IMR-90 (cell line): ENCODE results near the gene GLIPR1. TPM values are rescaled to one million over a fixed set of nuclear protein-coding genes. Genes with fewer than 3 reads are reported as not detected.
A peak's percentile ranks its signal among the peaks of the same experiment; 100 is the strongest.

Experiments used
- ATAC-seq: fragments of 200-7000 bp; cut with Tn5 transposase; 2 replicates; pipeline ENCODE4 v1.9.1; 2020; ENCODE audit warnings: low read depth, mild to moderate bottlenecking, moderate library complexity
- BruUV-seq: library from RNA; stranded (reverse); fragments of 400-500 nt; replicated peaks from 2 replicates; lab custom pipeline; 2021; lab: Mats Ljungman, UMichigan
- CTCF ChIA-PET: fragments of 300-600 bp; formaldehyde crosslinking; extraction: SDS; loops from one replicate; lab custom pipeline; 2021; ENCODE audit warnings: antibody characterized with exemption; lab: Yijun Ruan, JAX
- POLR2A ChIA-PET: fragments of 300-600 bp; sonication (Branson Sonifier 250); formaldehyde crosslinking; loops from one replicate; lab custom pipeline; 2022; ENCODE audit warnings: antibody characterized with exemption; ENCODE audit not compliant: unreplicated experiment; lab: Charles Lee
- DNase-seq: peaks from one replicate; pipeline ENCODE4 v3.0.0; 2013
- H2AFZ ChIP-seq: replicated peaks from 2 replicates; pipeline ENCODE3; 2013; ENCODE audit warnings: low read length, mild to moderate bottlenecking; ENCODE audit not compliant: poor library complexity
- H2AK5ac ChIP-seq: 2 replicates; pipeline ENCODE4 v1.6.1; 2013; ENCODE audit warnings: low read depth, low read length, inconsistent platforms
- H2AK9ac ChIP-seq: replicated peaks from 2 replicates; pipeline ENCODE3; 2013; ENCODE audit warnings: mild to moderate bottlenecking, low read depth, low read length, moderate library complexity; ENCODE audit not compliant: poor library complexity
- H2BK120ac ChIP-seq: 2 replicates; pipeline ENCODE4 v1.6.1; 2013; ENCODE audit warnings: low read depth, low read length, inconsistent platforms
- H2BK15ac ChIP-seq: 3 replicates; pipeline ENCODE4 v1.6.1; 2013; ENCODE audit warnings: low read depth, low read length, inconsistent platforms
- H2BK20ac ChIP-seq: 2 replicates; pipeline ENCODE4 v1.6.1; 2013; ENCODE audit warnings: low read depth, mild to moderate bottlenecking, inconsistent platforms, low read length, moderate library complexity
- H2BK5ac ChIP-seq: 2 replicates; pipeline ENCODE4 v1.6.1; 2013; ENCODE audit warnings: mild to moderate bottlenecking, low read depth, low read length, inconsistent platforms; ENCODE audit not compliant: poor library complexity, severe bottlenecking
- H3K14ac ChIP-seq: replicated peaks from 2 replicates; pipeline ENCODE4 v1.6.1; 2013; ENCODE audit warnings: low read depth, low read length, inconsistent platforms
- H3K18ac ChIP-seq: 2 replicates; pipeline ENCODE4 v1.6.1; 2013; ENCODE audit warnings: low read depth, low read length, control low read depth
- H3K23ac ChIP-seq: 2 replicates; pipeline ENCODE4 v1.6.1; 2013; ENCODE audit warnings: low read depth, low read length, inconsistent platforms
- H3K27ac ChIP-seq: 2 replicates; pipeline ENCODE4 v1.5.1; 2013; ENCODE audit warnings: mild to moderate bottlenecking, control low read depth, low read length; ENCODE audit not compliant: insufficient read depth
- H3K27me3 ChIP-seq: 2 replicates; pipeline ENCODE4 v1.6.1; 2013; ENCODE audit warnings: low read length; ENCODE audit not compliant: control insufficient read depth, insufficient read depth
- H3K36me3 ChIP-seq: 2 replicates; pipeline ENCODE4 v1.6.1; 2013; ENCODE audit warnings: low read length, mixed read lengths; ENCODE audit not compliant: control insufficient read depth, insufficient read depth
- H3K4ac ChIP-seq: 2 replicates; pipeline ENCODE4 v1.6.1; 2013; ENCODE audit warnings: low read depth, low read length, inconsistent platforms
- H3K4me1 ChIP-seq: 2 replicates; pipeline ENCODE4 v1.6.1; 2013; ENCODE audit warnings: low read length, mixed read lengths; ENCODE audit not compliant: control insufficient read depth, insufficient read depth
- H3K4me2 ChIP-seq: 2 replicates; pipeline ENCODE4 v1.6.1; 2013; ENCODE audit warnings: low read depth, mild to moderate bottlenecking, control low read depth, low read length, moderate library complexity
- H3K4me3 ChIP-seq: 2 replicates; pipeline ENCODE4 v1.5.1; 2013; ENCODE audit warnings: low read depth, mild to moderate bottlenecking, control low read depth, low read length, moderate library complexity; ENCODE audit not compliant: insufficient read depth
- H3K56ac ChIP-seq: 2 replicates; pipeline ENCODE4 v1.6.1; 2013; ENCODE audit warnings: low read length, inconsistent platforms; ENCODE audit not compliant: insufficient read depth; ENCODE audit errors: extremely low read depth
- H3K79me1 ChIP-seq, 2 experiments: 2 replicates each; pipeline ENCODE4 v1.6.1; 2013; ENCODE audit warnings: low read length in 2 of 2, inconsistent platforms in 1 of 2, low read depth in 1 of 2
- H3K9ac ChIP-seq: 2 replicates; pipeline ENCODE4 v1.6.1; 2013; ENCODE audit warnings: low read depth, low read length, control low read depth
- H3K9me1 ChIP-seq: 2 replicates; pipeline ENCODE4 v1.6.1; 2013; ENCODE audit warnings: low read length, inconsistent platforms; ENCODE audit not compliant: insufficient read depth
- H3K9me3 ChIP-seq: 2 replicates; pipeline ENCODE4 v1.6.1; 2013; ENCODE audit warnings: low read length; ENCODE audit not compliant: control insufficient read depth, insufficient read depth
- H4K20me1 ChIP-seq: 2 replicates; pipeline ENCODE4 v1.6.1; 2013; ENCODE audit warnings: low read length, inconsistent platforms; ENCODE audit not compliant: insufficient read depth
- H4K5ac ChIP-seq: 2 replicates; pipeline ENCODE4 v1.6.1; 2013; ENCODE audit warnings: mild to moderate bottlenecking, low read depth, low read length, control low read depth
- H4K8ac ChIP-seq, 2 experiments: 2 replicates each; pipeline ENCODE4 v1.6.1; 2013; ENCODE audit warnings: low read depth in 2 of 2, low read length in 2 of 2, control low read depth in 1 of 2, inconsistent platforms in 1 of 2
- H4K91ac ChIP-seq: 2 replicates; pipeline ENCODE4 v1.6.1; 2013; ENCODE audit warnings: low read depth, low read length, inconsistent platforms; ENCODE audit not compliant: insufficient read depth
- BHLHE40 ChIP-seq: fragments of 150-350 bp; IDR thresholded peaks from 2 replicates; pipeline ENCODE4 v1.6.1; 2016; ENCODE audit warnings: mild to moderate bottlenecking, low read depth, low read length
- CHD1 ChIP-seq: IDR thresholded peaks from 2 replicates; pipeline ENCODE4 v1.6.1; 2012; ENCODE audit warnings: low read depth, low read length, improper control_type of control experiment
- CTCF ChIP-seq: conservative IDR thresholded peaks from 2 replicates; pipeline ENCODE4 v1.5.1; 2012; ENCODE audit warnings: mild to moderate bottlenecking, low read depth, low read length, improper control_type of control experiment
- FOS ChIP-seq: fragments of 150-350 bp; IDR thresholded peaks from 2 replicates; pipeline ENCODE4 v1.6.1; 2016; ENCODE audit warnings: low read depth, low read length
- MAFK ChIP-seq: IDR thresholded peaks from 2 replicates; pipeline ENCODE4 v1.6.1; 2012; ENCODE audit warnings: low read depth, low read length, improper control_type of control experiment
- MAZ ChIP-seq: IDR thresholded peaks from 2 replicates; pipeline ENCODE4 v1.6.1; 2012; ENCODE audit warnings: low read depth, mild to moderate bottlenecking, low read length, improper control_type of control experiment, moderate library complexity, borderline replicate concordance
- POLR2A ChIP-seq: IDR thresholded peaks from 2 replicates; pipeline ENCODE4 v1.6.1; 2012; ENCODE audit warnings: mild to moderate bottlenecking, low read depth, low read length
- RAD21 ChIP-seq: IDR thresholded peaks from 2 replicates; pipeline ENCODE4 v1.6.1; 2012; ENCODE audit warnings: low read length, improper control_type of control experiment
- RCOR1 ChIP-seq: IDR thresholded peaks from 2 replicates; pipeline ENCODE4 v1.6.1; 2012; ENCODE audit warnings: mild to moderate bottlenecking, low read length, improper control_type of control experiment; ENCODE audit not compliant: insufficient replicate concordance
- RFX5 ChIP-seq: IDR thresholded peaks from 2 replicates; pipeline ENCODE4 v1.8.0; 2012; ENCODE audit warnings: low read depth, mild to moderate bottlenecking, low read length, moderate library complexity
- SMC3 ChIP-seq: fragments of 150-350 bp; IDR thresholded peaks from 2 replicates; pipeline ENCODE4 v1.6.1; 2016; ENCODE audit warnings: low read depth, mild to moderate bottlenecking, antibody characterized with exemption, low read length, moderate library complexity
- USF2 ChIP-seq: fragments of 150-350 bp; IDR thresholded peaks from 2 replicates; pipeline ENCODE4 v1.6.1; 2017; ENCODE audit warnings: mild to moderate bottlenecking, antibody characterized with exemption, low read length, low read depth
- WGBS, 2 experiments: methylation state at CpG; one replicate each; pipeline versions ENCODE4 v1.1.5 to v1.1.7; 2013; ENCODE audit warnings: missing lambda C conversion rate in 2 of 2; ENCODE audit not compliant: insufficient read length in 1 of 2; ENCODE audit errors: extremely low coverage in 2 of 2; 5-methylcytosine and 5-hydroxymethylcytosine counted together
- dilution Hi-C: fragments of 300-500 bp; cut with HindIII; formaldehyde crosslinking; loops from one replicate; pipeline ENCODE4 v1.14.3; 2018; ENCODE audit warnings: low sequenced_read_pairs; ENCODE audit not compliant: unreplicated experiment
- in situ Hi-C: fragments of 300-500 bp; cut with MboI; formaldehyde crosslinking; loops from 3 replicates; pipeline ENCODE4 v1.14.3; 2019; ENCODE audit warnings: low sequenced_read_pairs, inconsistent platforms, mixed read lengths
- intact Hi-C: fragments of 100-400 bp; cut with micrococcal nuclease; formaldehyde crosslinking; loops from 2 replicates; pipeline ENCODE4 v1.10.0; 2022
- polyA plus RNA-seq, 3 experiments: library from polyadenylated mRNA; depleted of rRNA; stranded (reverse); fragments of >200 nt; gene quantifications; 2 replicates each; pipeline ENCODE4 v1.2.3, GENCODE V29; 2012; ENCODE audit warnings: low replicate concordance in 1 of 3
- total RNA-seq: library from RNA; depleted of rRNA; stranded (reverse); fragments of >200 nt; gene quantifications from 2 replicates; pipeline ENCODE4 v1.2.3, GENCODE V29; 2012

The GLIPR1 gene
- total and polyA plus RNA-seq, 2 of the 4 experiments (the other 2 are of a cell fraction), result 268 to 327 TPM

- H3K27me3 ChIP-seq, result no peaks in the 10 kb centered on the region
- H3K14ac ChIP-seq, result no peak overlapping the region
- no peak for TF ChIP-seq CHD1
- TF ChIP-seq RFX5, result no peak
- no peak for TF ChIP-seq POLR2A
- no peak for TF ChIP-seq MAFK
- TF ChIP-seq FOS, result no peak
- no peak for TF ChIP-seq SMC3
- no peak for TF ChIP-seq BHLHE40
- no peak for TF ChIP-seq MAZ
- no peak for TF ChIP-seq RCOR1
- TF ChIP-seq RAD21, result no peak
- TF ChIP-seq USF2, result no peak
- TF ChIP-seq CTCF, result no peak
- no peak overlapping the region for H4K8ac ChIP-seq
- no peak overlapping the region for H3K4me3 ChIP-seq
- no peak overlapping the region for H2BK120ac ChIP-seq
- H3K9me3 ChIP-seq, result no peaks in the 10 kb centered on the region
- H4K91ac ChIP-seq, result no peak overlapping the region
- ATAC-seq (no peak), DNase-seq (no peak)
- H3K9me1 ChIP-seq, result no peaks in the 10 kb centered on the region
- WGBS, 2 experiments, result no CpG with 5 or more reads among the region's 4 CpGs
- dilution Hi-C loops (no loop called here), intact Hi-C loops (loop anchor here (5.0 to 10.0 kb wide), 2 partner anchors 313 to 945 kb away; no protein-coding TSS in a partner anchor), in situ Hi-C loops (loop anchor here (10.0 kb wide), 1 partner anchor 815 kb away; no protein-coding TSS in a partner anchor)
- ChIA-PET POLR2A (no interaction called here), CTCF (interaction anchor here (0.7 kb wide), 1 partner anchor 14 kb away, joined by 8 read pairs; no protein-coding TSS in a partner anchor)
- no peak overlapping the region for H2AFZ ChIP-seq
- H3K18ac ChIP-seq, result no peak overlapping the region
- no peaks in the 10 kb centered on the region for H4K20me1 ChIP-seq
- H2AK9ac ChIP-seq, result no peak overlapping the region
- no TSS peak for BruUV-seq
- H2BK15ac ChIP-seq, result no peak overlapping the region
- no peak overlapping the region for H3K23ac ChIP-seq
- H3K79me1 ChIP-seq, result peaks cover 0 to 20% of the 10 kb centered on the region in 2 experiments; a peak in 3 of 4 replicates
- peaks cover 1% of the 10 kb centered on the region; the same call in 1 of the 2 replicates for H3K4me1 ChIP-seq
- no peak overlapping the region; the same call in 1 of the 2 replicates for H3K4me2 ChIP-seq
- no peak overlapping the region for H3K4ac ChIP-seq
- H3K36me3 ChIP-seq, result peaks cover 11% of the 10 kb centered on the region
- no peak overlapping the region for H3K56ac ChIP-seq
- no peak overlapping the region for H2AK5ac ChIP-seq
- 0 out of 2 replicates have a peak overlapping the region, but pooled peaks have one; percentile 20 for H3K27ac ChIP-seq
- no peak overlapping the region for H4K5ac ChIP-seq
- H2BK5ac ChIP-seq, result no peak overlapping the region
- H2BK20ac ChIP-seq, result no peak overlapping the region
- H3K9ac ChIP-seq, result no peak overlapping the region
These were observed 29.1 kb downstream of the GLIPR1 start for GRCh38 chr12:75509621-75510020.
